GM19238 (cell line): ENCODE measurements around the gene NOL4L.

Experiments
- DNase-seq: peaks from one replicate; pipeline ENCODE4 v3.0.0; 2011; ENCODE audit warnings: low spot score; ENCODE audit not compliant: insufficient read length

Gene NOL4L

GRCh38 chr20:32527052-32527446, 58.1 kb downstream of the NOL4L start:
- no peak for DNase-seq

- no peak for DNase-seq
Measured at GRCh38 chr20:32526541-32526940, 58.6 kb downstream of the NOL4L start.

GRCh38 chr20:32526125-32526524, 59.0 kb downstream of the NOL4L start:
- DNase-seq: no peak

GRCh38 chr20:32524829-32525501, 60.2 kb downstream of the NOL4L start:
- no peak for DNase-seq

GRCh38 chr20:32523613-32524213, 61.4 kb downstream of the NOL4L start:
- no peak for DNase-seq

- no peak for DNase-seq
Measured at GRCh38 chr20:32522776-32523612, 62.1 kb downstream of the NOL4L start.

- DNase-seq: no peak
Measured at GRCh38 chr20:32522526-32522775, 62.7 kb downstream of the NOL4L start.

GRCh38 chr20:32521780-32522525, 63.2 kb downstream of the NOL4L start:
- peak; percentile 66 for DNase-seq

GRCh38 chr20:32520927-32521203, 64.3 kb downstream of the NOL4L start:
- no peak for DNase-seq

- DNase-seq: no peak
Measured at GRCh38 chr20:32519381-32519730, 65.8 kb downstream of the NOL4L start.

GRCh38 chr20:32518593-32519380, 66.3 kb downstream of the NOL4L start:
- no peak for DNase-seq

GRCh38 chr20:32517914-32518592, 67.1 kb downstream of the NOL4L start:
- no peak for DNase-seq

GRCh38 chr20:32517518-32517873, 67.6 kb downstream of the NOL4L start:
- no peak for DNase-seq

- no peak for DNase-seq
Measured at GRCh38 chr20:32516583-32517517, 68.3 kb downstream of the NOL4L start.

- DNase-seq: no peak
Measured at GRCh38 chr20:32515631-32516101, 69.5 kb downstream of the NOL4L start.

GRCh38 chr20:32514760-32515159, 70.4 kb downstream of the NOL4L start:
- no peak for DNase-seq

- DNase-seq: no peak
Measured at GRCh38 chr20:32513031-32513866, 71.9 kb downstream of the NOL4L start.

GRCh38 chr20:32512047-32512385, 73.1 kb downstream of the NOL4L start:
- DNase-seq: no peak
